HG03280 (cell line): ENCODE results near the gene LIPN.
"Not testable (repeated sequence)": the region's sequence is repeated elsewhere in the genome, so short reads cannot be mapped to it uniquely, and the experiment has no call there.

Source experiments
- ATAC-seq: cut with Tn5 transposase; IDR thresholded peaks from one replicate; pipeline ENCODE4 v1.9.1; 2021; ENCODE audit warnings: mild to moderate bottlenecking, moderate library complexity; ENCODE audit not compliant: unreplicated experiment

Gene LIPN

GRCh38 chr10:88759366-88760101 lies at the start of gene LIPN:
LIPN (plus strand) TSS chr10:88760020; CDS start chr10:88761406, 1,386 bp downstream.
- ATAC-seq: no peak

- ATAC-seq: no peak
These were observed 44.3 kb upstream of the LIPN start for GRCh38 chr10:88715517-88715916.

DNA sequence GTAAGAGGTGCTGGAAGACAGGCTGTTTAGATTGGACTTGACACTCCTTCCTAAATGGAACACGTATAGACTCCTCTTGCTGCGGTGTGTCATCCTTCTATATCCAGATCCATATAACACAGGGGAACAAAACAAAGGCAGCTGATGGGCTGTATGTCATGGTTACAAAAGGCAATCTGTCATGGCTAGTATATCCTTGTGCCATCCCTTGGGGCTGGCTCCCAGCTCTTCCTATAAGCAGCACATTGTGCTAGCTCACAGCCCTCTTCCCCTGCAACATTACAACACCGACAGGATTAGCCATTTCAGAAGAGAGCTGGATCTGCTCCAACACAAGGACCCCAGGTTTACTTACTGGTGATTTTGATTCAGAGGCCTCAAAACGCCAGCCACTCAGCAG lies 38.4 kb upstream of the LIPN start:
- ATAC-seq: no peak

DNA sequence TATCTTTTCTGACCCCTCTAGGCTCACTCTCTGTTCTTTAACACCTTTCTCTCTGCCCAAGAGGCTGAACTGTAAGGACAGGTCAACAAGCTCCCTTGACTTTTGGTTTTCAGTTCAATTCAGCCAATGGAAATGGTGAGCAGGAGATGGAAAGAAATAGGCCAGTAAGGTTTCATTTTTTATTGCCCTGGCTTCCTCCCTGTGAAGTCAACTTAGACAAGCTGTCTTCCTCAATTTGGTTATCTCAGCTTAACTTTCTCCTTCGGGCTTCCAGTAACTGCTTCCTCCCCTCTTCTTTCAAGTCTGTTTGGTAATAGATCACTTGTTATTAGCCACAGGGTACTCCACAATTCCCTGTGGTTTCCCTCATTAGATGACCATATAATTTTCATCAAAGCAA lies 34.0 kb upstream of the LIPN start:
- no peak for ATAC-seq

- ATAC-seq: no peak
These were observed 31.6 kb upstream of the LIPN start for GRCh38 chr10:88728107-88728763.

DNA sequence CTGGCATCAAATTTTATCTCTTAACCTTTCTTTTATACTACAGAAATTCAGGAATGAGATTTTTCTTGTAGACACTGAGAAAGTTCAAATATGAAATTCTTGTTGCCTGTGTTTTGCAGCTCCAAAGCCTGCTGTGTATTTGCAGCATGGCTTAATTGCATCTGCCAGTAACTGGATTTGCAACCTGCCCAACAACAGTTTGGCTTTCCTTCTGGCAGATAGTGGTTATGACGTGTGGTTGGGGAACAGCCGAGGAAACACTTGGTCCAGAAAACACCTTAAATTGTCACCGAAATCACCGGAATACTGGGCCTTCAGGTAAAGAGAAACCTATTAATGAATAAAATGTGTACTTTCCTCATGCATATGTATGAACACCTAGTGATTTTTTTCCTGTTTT lies 29.0 kb upstream of the LIPN start:
- ATAC-seq: no peak

- ATAC-seq: no peak
These were observed 28.5 kb upstream of the LIPN start for GRCh38 chr10:88731296-88731695.

DNA sequence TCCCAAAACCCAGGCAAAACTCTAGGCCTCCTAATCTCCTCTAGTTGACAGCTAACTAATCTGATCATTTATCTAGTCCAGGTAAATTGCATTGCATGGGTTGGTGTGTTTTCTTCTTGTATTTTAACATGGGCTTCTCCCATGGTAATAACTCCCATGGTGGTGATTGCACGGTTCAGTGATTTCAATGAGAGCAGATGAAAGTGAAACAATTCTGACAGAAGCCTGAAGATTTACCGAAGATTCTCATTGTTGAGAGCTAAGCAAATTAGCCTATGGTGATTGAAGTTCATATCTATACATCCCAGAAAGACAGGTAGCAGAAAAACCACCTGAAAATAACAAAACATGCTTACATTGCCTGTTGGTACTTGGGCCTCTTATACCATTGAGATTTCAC lies 26.6 kb upstream of the LIPN start:
- no peak for ATAC-seq

- no peak for ATAC-seq
These were observed 24.2 kb upstream of the LIPN start for GRCh38 chr10:88735661-88736060.

DNA sequence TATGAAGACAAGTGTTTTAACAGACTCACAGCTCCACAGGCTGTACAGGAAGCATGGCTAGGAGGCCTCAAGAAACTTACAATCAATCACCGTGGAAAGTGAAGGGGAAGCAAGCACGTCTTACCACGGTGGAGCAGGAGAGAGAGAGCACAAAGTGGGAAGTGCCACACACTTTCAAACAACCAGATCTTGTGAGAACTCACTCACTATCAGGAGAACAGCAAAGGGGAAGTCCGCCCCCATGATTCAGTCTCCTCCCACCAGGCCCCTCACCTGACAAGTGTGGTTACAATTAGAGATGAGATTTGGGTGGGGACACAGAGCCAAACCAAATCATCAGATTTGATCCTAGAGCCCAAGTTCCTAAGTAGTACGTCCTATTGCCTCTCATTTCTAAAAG lies 17.9 kb upstream of the LIPN start:
- ATAC-seq: not testable (repeated sequence)

DNA sequence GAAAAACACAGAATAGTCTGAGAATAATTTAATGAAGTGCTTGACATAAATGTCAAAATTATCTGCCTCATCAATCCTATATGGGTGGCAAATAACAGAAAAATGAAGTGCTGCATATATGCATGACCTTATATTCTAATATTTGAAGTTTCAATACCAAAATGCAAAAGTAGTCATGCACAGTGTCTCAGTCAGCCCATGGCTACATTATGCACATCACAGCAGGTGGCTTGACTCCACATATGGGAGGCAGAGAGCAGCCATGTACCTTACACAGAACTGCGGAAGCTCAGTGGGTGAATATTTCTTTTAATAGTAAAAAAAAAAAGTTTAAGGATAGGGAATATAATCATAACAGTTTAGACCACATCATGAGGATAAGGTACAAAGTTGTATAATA lies 17.4 kb upstream of the LIPN start:
- no peak for ATAC-seq

DNA sequence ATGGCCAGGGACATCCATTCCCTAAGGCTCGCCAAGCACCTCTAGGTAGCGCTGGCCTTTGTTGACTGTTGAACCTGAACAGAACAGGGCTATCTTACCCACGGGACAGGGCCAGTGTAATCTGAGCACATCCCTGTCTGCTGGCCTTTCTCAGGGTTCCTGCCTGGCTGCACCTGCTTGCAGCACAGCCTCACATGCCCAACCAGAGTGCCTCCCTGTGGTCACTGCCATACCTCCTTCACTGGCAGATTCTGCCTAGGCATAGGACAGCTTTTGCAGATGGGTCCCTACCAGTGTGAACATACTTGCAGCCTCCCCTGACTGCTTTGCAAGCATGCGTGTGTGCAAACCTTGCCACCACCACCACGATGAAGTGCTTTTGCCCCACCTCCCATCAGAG lies 15.8 kb upstream of the LIPN start:
- ATAC-seq: no peak

- ATAC-seq: no peak
These were observed 14.2 kb upstream of the LIPN start for GRCh38 chr10:88745633-88746032.

GRCh38 chr10:88754287-88754686 lies 5.5 kb upstream of the LIPN start:
- ATAC-seq: no peak

- ATAC-seq: no peak
These were observed 4.1 kb upstream of the LIPN start for GRCh38 chr10:88755753-88756152.

DNA sequence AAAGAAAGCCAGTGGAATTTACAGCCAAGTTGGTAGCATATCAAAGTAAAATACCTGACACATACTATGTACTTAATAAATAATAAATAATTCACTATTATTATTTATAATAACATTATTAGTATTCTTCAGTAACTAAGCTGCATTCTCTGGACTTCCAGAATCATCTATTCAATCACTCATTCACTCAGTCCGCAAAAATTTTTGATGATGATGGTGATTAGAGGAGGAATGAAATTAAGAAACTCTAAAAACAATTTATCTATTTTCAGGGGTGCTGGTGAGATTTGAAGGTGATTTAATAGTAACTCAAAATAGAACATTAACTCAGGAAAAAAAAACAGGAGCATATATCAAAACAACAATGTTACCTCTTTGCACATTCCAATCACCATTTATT lies 3.2 kb upstream of the LIPN start:
- ATAC-seq: no peak

DNA sequence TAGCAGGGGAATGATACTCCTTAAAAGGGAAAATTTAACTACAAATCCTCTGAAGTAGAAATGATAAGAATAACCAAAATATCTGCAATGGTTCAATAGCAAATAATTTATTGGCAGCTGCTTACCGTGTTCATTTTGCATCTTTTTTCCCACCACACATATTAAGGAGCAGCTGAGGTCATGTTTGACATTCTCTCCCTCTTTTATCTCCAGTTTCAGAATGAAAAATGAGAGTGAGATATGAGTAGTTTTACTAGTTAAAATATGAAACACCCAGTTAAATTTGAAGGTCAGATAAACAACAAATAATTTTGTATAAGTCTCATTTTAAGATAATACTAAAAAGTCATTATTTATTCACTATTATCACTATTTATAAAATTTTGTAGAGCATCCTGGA lies 3.1 kb downstream of the LIPN start:
- no peak for ATAC-seq

DNA sequence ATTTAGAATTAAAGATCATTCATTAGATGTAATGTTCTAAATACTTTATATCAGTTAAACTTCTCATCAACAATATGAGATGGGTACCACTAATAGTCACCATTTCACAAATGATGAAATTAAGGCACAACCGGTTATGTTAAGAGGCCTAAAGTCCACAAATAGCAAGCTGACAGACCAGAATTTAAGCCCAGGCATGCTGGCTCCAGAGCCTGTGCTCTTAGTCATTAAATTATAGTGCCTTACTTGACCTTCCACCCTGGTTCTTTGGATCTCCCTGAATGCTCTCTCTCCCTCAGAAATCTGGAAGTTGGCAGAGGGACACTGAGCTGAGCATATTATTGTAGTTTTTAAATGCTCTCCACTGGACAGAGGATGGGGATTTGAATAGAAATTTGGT lies 3.6 kb downstream of the LIPN start:
- no peak for ATAC-seq

- no peak for ATAC-seq
These were observed 4.3 kb downstream of the LIPN start for GRCh38 chr10:88764110-88764509.

GRCh38 chr10:88765816-88766215 lies 6.0 kb downstream of the LIPN start:
- no peak for ATAC-seq

DNA sequence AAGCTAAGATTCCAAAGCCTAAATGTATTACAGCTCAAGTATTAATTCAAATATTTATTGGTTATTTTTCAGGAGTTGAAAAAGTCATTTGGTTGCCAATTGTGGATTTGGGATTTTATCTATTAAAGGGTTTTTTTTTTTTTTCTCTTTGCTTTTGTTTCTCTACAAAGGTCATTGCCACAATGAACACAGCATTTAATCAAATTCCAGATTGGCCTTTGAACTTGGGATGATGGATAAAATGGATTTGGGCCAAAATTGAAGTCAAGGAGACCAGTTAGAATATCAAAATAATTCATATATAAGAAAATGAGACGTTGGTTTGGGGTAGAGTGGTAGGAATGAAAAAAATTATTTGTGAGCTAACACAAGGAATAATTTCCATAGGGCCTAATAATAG lies 9.6 kb downstream of the LIPN start:
- ATAC-seq: no peak

DNA sequence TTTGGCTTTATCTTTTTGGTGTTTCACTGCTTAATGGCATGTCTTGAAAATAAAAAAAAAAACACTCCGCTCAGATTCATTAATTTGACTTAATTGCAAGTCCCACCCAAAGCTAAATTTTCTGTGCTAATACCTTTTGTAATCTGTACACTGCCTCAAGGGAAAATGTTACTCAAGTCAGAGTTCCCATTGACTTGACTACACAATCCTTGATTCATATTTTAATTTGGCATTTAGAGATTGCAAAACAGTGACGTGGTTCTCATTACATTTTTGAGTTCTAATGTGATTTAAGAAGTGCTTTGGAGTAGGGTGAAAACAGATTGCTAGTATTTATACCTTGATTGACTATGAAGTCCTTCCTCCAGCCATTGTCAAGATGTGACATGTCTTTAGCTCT lies 21.4 kb downstream of the LIPN start:
- ATAC-seq: no peak

DNA sequence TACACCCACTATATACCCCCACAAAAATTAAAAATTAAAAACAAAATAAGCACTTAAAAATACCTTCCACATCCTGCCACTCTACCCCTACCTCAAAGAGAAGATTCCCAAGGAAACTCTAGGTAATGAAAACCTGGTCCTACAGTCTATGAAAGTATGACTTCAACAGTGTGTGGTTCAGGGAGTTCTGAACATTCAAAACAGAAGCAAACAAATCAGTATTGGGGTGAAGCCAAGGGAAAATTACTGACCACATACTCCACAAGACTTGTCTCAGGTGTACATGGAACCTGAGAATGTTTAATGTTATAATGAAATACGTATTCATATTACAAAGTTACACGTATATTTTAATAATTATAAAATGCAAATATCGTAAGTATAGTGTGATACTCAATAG lies 22.4 kb downstream of the LIPN start:
- ATAC-seq: no peak
